GM19023 (cell line): ENCODE data around the gene DERL2.

ENCODE experiments used
- ATAC-seq: cut with Tn5 transposase; IDR thresholded peaks from one replicate; pipeline ENCODE4 v1.9.1; 2021; ENCODE audit warnings: mild to moderate bottlenecking, moderate library complexity; ENCODE audit not compliant: unreplicated experiment

The DERL2 gene

GRCh38 chr17:5485270-5486205 lies at the start of gene DERL2:
Gene DERL2 (minus strand): TSS chr17:5486178. CDS start chr17:5486161, 17 bp downstream.
- peak; percentile 9 for ATAC-seq

- ATAC-seq = no peak
Measured at GRCh38 chr17:5535436-5535835, 49.5 kb upstream of the DERL2 start.

- ATAC-seq = no peak
Measured at GRCh38 chr17:5533486-5534315, 47.7 kb upstream of the DERL2 start.

- ATAC-seq = no peak
Measured at GRCh38 chr17:5532581-5532980, 46.6 kb upstream of the DERL2 start.

GRCh38 chr17:5531085-5531418 lies 45.1 kb upstream of the DERL2 start:
- ATAC-seq = no peak

- ATAC-seq = no peak
Measured at GRCh38 chr17:5530265-5531084, 44.5 kb upstream of the DERL2 start.

GRCh38 chr17:5527601-5528250 lies 41.7 kb upstream of the DERL2 start:
- ATAC-seq = no peak

GRCh38 chr17:5526821-5527598 lies 41.0 kb upstream of the DERL2 start:
- ATAC-seq = no peak

- ATAC-seq = no peak
Measured at GRCh38 chr17:5523249-5523648, 37.3 kb upstream of the DERL2 start.

GRCh38 chr17:5522476-5522875 lies 36.5 kb upstream of the DERL2 start:
- no peak for ATAC-seq

GRCh38 chr17:5516060-5516792 lies 30.2 kb upstream of the DERL2 start:
- no peak for ATAC-seq

GRCh38 chr17:5514976-5515375 lies 29.0 kb upstream of the DERL2 start:
- ATAC-seq = no peak

- ATAC-seq = no peak
Measured at GRCh38 chr17:5513628-5514027, 27.6 kb upstream of the DERL2 start.

- no peak for ATAC-seq
Measured at GRCh38 chr17:5511401-5512225, 25.6 kb upstream of the DERL2 start.

GRCh38 chr17:5510771-5511170 lies 24.8 kb upstream of the DERL2 start:
- no peak for ATAC-seq

GRCh38 chr17:5509482-5509881 lies 23.5 kb upstream of the DERL2 start:
- no peak for ATAC-seq

GRCh38 chr17:5508810-5509209 lies 22.8 kb upstream of the DERL2 start:
- ATAC-seq = no peak

GRCh38 chr17:5506307-5506706 lies 20.3 kb upstream of the DERL2 start:
- ATAC-seq = no peak
